Hepatocyte (in vitro differentiated cells): ENCODE results near the gene CENPB. TPM values are rescaled to one million over a fixed set of nuclear protein-coding genes. Genes with fewer than 3 reads are reported as not detected.

Experiments
- DNase-seq: peaks from one replicate; pipeline ENCODE4 v3.0.0-alpha.2; 2016; ENCODE audit warnings: low spot score
- H2AFZ ChIP-seq: fragments of 200-600 bp; sonication (generic); 2 replicates; pipeline ENCODE4 v1.6.0; 2016; ENCODE audit warnings: antibody characterized with exemption, mild to moderate bottlenecking
- H3K27ac ChIP-seq: fragments of 200-600 bp; sonication (generic); 2 replicates; pipeline ENCODE4 v1.5.1; 2016; ENCODE audit warnings: mild to moderate bottlenecking
- H3K27me3 ChIP-seq: fragments of 200-600 bp; sonication (generic); 2 replicates; pipeline ENCODE4 v1.6.1; 2016
- H3K36me3 ChIP-seq: fragments of 200-600 bp; sonication (generic); replicated peaks from 2 replicates; pipeline ENCODE4 v1.5.1; 2016; ENCODE audit warnings: low read depth; ENCODE audit not compliant: insufficient read depth
- H3K4me1 ChIP-seq: fragments of 200-600 bp; sonication (generic); 2 replicates; pipeline ENCODE4 v1.5.1; 2016; ENCODE audit warnings: mild to moderate bottlenecking, moderate library complexity; ENCODE audit not compliant: insufficient read depth
- H3K4me2 ChIP-seq: fragments of 200-600 bp; sonication (generic); 2 replicates; pipeline ENCODE4 v1.6.0; 2016
- H3K4me3 ChIP-seq: fragments of 200-600 bp; sonication (generic); 2 replicates; pipeline ENCODE4 v1.5.1; 2016; ENCODE audit warnings: mild to moderate bottlenecking
- H3K79me2 ChIP-seq: fragments of 200-600 bp; sonication (generic); 2 replicates; pipeline ENCODE4 v1.6.0; 2017; ENCODE audit warnings: mild to moderate bottlenecking
- H3K9me2 ChIP-seq: fragments of 200-600 bp; sonication (generic); replicated peaks from 2 replicates; pipeline ENCODE4 v1.6.0; 2017; ENCODE audit warnings: mild to moderate bottlenecking; ENCODE audit not compliant: insufficient read depth
- H3K9me3 ChIP-seq: fragments of 200-600 bp; sonication (generic); 2 replicates; pipeline ENCODE4 v1.5.1; 2016; ENCODE audit warnings: low read depth, mild to moderate bottlenecking
- H4K20me1 ChIP-seq: fragments of 200-600 bp; sonication (generic); 2 replicates; pipeline ENCODE4 v1.6.0; 2016; ENCODE audit warnings: mild to moderate bottlenecking; ENCODE audit not compliant: insufficient read depth, poor library complexity, severe bottlenecking
- CTCF ChIP-seq: fragments of 200-600 bp; sonication (generic); IDR thresholded peaks from 2 replicates; pipeline ENCODE4 v1.5.1; 2016; ENCODE audit warnings: antibody characterized with exemption, mild to moderate bottlenecking; ENCODE audit not compliant: poor library complexity
- EZH2 ChIP-seq: fragments of 200-600 bp; sonication (generic); IDR thresholded peaks from 2 replicates; pipeline ENCODE4 v1.6.1; 2016; ENCODE audit warnings: antibody characterized with exemption, mild to moderate bottlenecking, borderline replicate concordance
- EZH2phosphoT487 ChIP-seq: fragments of 200-600 bp; sonication (generic); IDR thresholded peaks from one replicate; pipeline ENCODE4 v1.6.1; 2018; ENCODE audit warnings: antibody characterized with exemption, mild to moderate bottlenecking, low read depth, moderate library complexity; ENCODE audit not compliant: unreplicated experiment, severe bottlenecking
- WGBS: methylation state at CpG from one replicate; pipeline ENCODE4 v1.1.6; 2016; ENCODE audit warnings: low lambda C conversion rate; ENCODE audit errors: missing lambda C conversion rate; 5-methylcytosine and 5-hydroxymethylcytosine counted together
- polyA plus RNA-seq: library from polyadenylated mRNA; unstranded; fragments of >200 nt; fragmentation: Nextera tagmentation; extraction: Ambion mirVana; gene quantifications from 2 replicates; pipeline ENCODE4 v1.2.1, GENCODE V29; 2016
- total RNA-seq: library from RNA; depleted of rRNA; stranded (reverse); fragments of >200 nt; gene quantifications from 2 replicates; pipeline ENCODE4 v1.2.3, GENCODE V29; 2014

Gene CENPB
- total and polyA plus RNA-seq, 2 experiments from 2014 or later: 21.2 to 46.7 TPM

GRCh38 chr20:3826420-3826819 is 39.9 kb upstream of the CENPB start:
- Histone ChIP-seq H3K4me3 (no peak overlapping the region), H3K36me3 (no peaks in the 10 kb centered on the region), H2AFZ (no peak overlapping the region), H3K4me2 (no peak overlapping the region), H3K9me2 (no peaks in the 10 kb centered on the region), H3K4me1 (no peaks in the 10 kb centered on the region), H3K27ac (no peak overlapping the region), H4K20me1 (no peaks in the 10 kb centered on the region), H3K79me2 (peaks cover 8% of the 10 kb centered on the region), H3K27me3 (no peaks in the 10 kb centered on the region), H3K9me3 (no peaks in the 10 kb centered on the region)
- no peak for TF ChIP-seq EZH2
- TF ChIP-seq EZH2phosphoT487: no peak
- TF ChIP-seq CTCF: no peak
- WGBS: 89% methylated on average over 4 of the region's 4 CpGs
- no peak for DNase-seq

GRCh38 chr20:3825526-3825925 is 39.0 kb upstream of the CENPB start:
- Histone ChIP-seq H3K27ac (no peak overlapping the region), H3K4me2 (no peak overlapping the region), H3K79me2 (peaks cover 11% of the 10 kb centered on the region), H3K4me1 (no peaks in the 10 kb centered on the region), H3K9me2 (no peaks in the 10 kb centered on the region), H3K27me3 (no peaks in the 10 kb centered on the region), H3K36me3 (no peaks in the 10 kb centered on the region), H3K4me3 (no peak overlapping the region), H4K20me1 (no peaks in the 10 kb centered on the region), H3K9me3 (no peaks in the 10 kb centered on the region), H2AFZ (no peak overlapping the region)
- no peak for DNase-seq
- WGBS: 81% methylated on average over 7 of the region's 7 CpGs
- TF ChIP-seq EZH2phosphoT487 (no peak), EZH2 (no peak), CTCF (no peak)

- Histone ChIP-seq H3K79me2 (peaks cover 11% of the 10 kb centered on the region), H3K27ac (no peak overlapping the region), H3K27me3 (no peaks in the 10 kb centered on the region), H4K20me1 (no peaks in the 10 kb centered on the region), H3K4me3 (no peak overlapping the region), H3K36me3 (no peaks in the 10 kb centered on the region), H3K9me3 (no peaks in the 10 kb centered on the region), H3K4me2 (no peak overlapping the region), H3K9me2 (no peaks in the 10 kb centered on the region), H3K4me1 (peaks cover 7% of the 10 kb centered on the region), H2AFZ (no peak overlapping the region)
- TF ChIP-seq EZH2phosphoT487: no peak
- no peak for TF ChIP-seq CTCF
- no peak for TF ChIP-seq EZH2
- 97% methylated on average over 20 of the region's 20 CpGs for WGBS
- no peak for DNase-seq
Observed at GRCh38 chr20:3823881-3824280, 37.3 kb upstream of the CENPB start.

GRCh38 chr20:3821996-3822395 is 35.5 kb upstream of the CENPB start:
- TF ChIP-seq EZH2phosphoT487 (no peak), EZH2 (no peak), CTCF (no peak)
- H3K9me3 ChIP-seq: no peaks in the 10 kb centered on the region
- no peaks in the 10 kb centered on the region for H4K20me1 ChIP-seq
- H2AFZ ChIP-seq: no peak overlapping the region
- DNase-seq: no peak
- H3K27me3 ChIP-seq: no peaks in the 10 kb centered on the region
- no peaks in the 10 kb centered on the region for H3K36me3 ChIP-seq
- H3K27ac ChIP-seq: no peak overlapping the region
- no peaks in the 10 kb centered on the region for H3K9me2 ChIP-seq
- H3K79me2 ChIP-seq: peaks cover 11% of the 10 kb centered on the region
- no peak overlapping the region for H3K4me2 ChIP-seq
- 97% methylated on average over 14 of the region's 14 CpGs for WGBS
- H3K4me1 ChIP-seq: peaks cover 7% of the 10 kb centered on the region
- no peak overlapping the region for H3K4me3 ChIP-seq
